Measurements from ENCODE around the gene METAP1.

DNA sequence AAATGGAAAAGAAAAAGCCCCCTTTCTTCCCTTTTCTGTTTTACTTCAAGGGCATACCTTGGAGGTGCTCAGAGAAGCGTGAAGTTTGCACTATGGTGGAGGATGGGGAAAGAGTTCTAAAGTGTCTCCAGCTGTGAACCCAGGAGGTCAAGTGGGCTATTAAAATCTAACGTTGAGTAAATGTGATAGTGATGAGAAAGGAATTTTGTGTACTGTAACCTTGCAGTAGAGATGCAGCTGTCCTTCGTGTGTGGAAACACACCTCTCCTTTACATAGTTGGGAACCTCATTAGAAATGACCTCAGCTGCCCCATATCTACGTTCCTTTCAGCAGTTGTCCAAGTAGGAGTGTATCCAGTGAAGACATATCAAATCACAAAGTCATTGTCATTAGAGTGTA lies 66.6 kb downstream of the METAP1 start:
- TF ChIP-seq, protein P1, sequence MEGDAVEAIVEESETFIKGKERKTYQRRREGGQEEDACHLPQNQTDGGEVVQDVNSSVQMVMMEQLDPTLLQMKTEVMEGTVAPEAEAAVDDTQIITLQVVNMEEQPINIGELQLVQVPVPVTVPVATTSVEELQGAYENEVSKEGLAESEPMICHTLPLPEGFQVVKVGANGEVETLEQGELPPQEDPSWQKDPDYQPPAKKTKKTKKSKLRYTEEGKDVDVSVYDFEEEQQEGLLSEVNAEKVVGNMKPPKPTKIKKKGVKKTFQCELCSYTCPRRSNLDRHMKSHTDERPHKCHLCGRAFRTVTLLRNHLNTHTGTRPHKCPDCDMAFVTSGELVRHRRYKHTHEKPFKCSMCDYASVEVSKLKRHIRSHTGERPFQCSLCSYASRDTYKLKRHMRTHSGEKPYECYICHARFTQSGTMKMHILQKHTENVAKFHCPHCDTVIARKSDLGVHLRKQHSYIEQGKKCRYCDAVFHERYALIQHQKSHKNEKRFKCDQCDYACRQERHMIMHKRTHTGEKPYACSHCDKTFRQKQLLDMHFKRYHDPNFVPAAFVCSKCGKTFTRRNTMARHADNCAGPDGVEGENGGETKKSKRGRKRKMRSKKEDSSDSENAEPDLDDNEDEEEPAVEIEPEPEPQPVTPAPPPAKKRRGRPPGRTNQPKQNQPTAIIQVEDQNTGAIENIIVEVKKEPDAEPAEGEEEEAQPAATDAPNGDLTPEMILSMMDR (conservative IDR thresholded peaks at IDR 0.05; ENCODE audit: low read depth, low read length) = no peak
- TF ChIP-seq EZH2 (IDR thresholded peaks at IDR 0.05; ENCODE audit: borderline replicate concordance, low read depth, low read length, poor library complexity, severe bottlenecking) = no peak

Data from A673 (cell line).